OCI-LY3 (cell line): ENCODE results near the gene CDCA7.

ENCODE experiments used
- EZH2phosphoT487 ChIP-seq: fragments of 200-600 bp; shearing (Covaris generic); IDR thresholded peaks from 2 replicates; pipeline ENCODE4 v1.6.1; 2018; ENCODE audit warnings: antibody characterized with exemption, mixed run types, low read depth
- TF ChIP-seq, protein P1 (sequence below): fragments of 200-600, 300-600 bp; sonication (generic); IDR thresholded peaks from 2 replicates; pipeline ENCODE4 v1.5.1; 2014; ENCODE audit warnings: antibody characterized with exemption, low read length, low read depth

DNA sequence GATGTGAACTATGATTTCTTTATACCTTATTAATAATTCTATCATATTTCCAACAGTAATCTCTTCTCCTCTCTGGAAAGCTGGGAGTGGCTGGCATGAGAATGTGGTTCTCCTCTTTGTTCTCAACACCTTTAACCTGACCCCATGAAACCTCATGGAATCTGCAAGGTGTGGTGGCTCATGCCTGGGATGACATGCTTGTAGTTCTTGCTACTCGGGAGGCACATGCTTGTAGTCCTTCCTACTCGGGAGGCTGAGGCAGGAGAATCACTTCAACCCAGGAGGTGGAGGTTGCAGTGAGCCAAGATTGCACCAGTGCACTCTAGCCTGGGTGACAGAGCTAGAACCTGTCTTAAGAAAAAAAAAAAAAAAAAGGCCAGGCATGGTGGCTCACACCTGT lies 10.8 kb upstream of the CDCA7 start:
- TF ChIP-seq, protein P1, sequence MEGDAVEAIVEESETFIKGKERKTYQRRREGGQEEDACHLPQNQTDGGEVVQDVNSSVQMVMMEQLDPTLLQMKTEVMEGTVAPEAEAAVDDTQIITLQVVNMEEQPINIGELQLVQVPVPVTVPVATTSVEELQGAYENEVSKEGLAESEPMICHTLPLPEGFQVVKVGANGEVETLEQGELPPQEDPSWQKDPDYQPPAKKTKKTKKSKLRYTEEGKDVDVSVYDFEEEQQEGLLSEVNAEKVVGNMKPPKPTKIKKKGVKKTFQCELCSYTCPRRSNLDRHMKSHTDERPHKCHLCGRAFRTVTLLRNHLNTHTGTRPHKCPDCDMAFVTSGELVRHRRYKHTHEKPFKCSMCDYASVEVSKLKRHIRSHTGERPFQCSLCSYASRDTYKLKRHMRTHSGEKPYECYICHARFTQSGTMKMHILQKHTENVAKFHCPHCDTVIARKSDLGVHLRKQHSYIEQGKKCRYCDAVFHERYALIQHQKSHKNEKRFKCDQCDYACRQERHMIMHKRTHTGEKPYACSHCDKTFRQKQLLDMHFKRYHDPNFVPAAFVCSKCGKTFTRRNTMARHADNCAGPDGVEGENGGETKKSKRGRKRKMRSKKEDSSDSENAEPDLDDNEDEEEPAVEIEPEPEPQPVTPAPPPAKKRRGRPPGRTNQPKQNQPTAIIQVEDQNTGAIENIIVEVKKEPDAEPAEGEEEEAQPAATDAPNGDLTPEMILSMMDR, result no peak
- TF ChIP-seq EZH2phosphoT487, result no peak
